Activated T-cell treated with anti-CD3 and anti-CD28 coated beads for 1 hour (primary cell): ENCODE data around the gene RMDN2.
A peak's percentile ranks its signal among the peaks of the same experiment; 100 is the strongest.
"Not testable (repeated sequence)": the region's sequence is repeated elsewhere in the genome, so short reads cannot be mapped to it uniquely, and the experiment has no call there.

Experiments
- DNase-seq: peaks from one replicate; pipeline ENCODE4 v3.0.0-alpha.2; 2020; ENCODE audit warnings: low read depth

Gene RMDN2

DNA sequence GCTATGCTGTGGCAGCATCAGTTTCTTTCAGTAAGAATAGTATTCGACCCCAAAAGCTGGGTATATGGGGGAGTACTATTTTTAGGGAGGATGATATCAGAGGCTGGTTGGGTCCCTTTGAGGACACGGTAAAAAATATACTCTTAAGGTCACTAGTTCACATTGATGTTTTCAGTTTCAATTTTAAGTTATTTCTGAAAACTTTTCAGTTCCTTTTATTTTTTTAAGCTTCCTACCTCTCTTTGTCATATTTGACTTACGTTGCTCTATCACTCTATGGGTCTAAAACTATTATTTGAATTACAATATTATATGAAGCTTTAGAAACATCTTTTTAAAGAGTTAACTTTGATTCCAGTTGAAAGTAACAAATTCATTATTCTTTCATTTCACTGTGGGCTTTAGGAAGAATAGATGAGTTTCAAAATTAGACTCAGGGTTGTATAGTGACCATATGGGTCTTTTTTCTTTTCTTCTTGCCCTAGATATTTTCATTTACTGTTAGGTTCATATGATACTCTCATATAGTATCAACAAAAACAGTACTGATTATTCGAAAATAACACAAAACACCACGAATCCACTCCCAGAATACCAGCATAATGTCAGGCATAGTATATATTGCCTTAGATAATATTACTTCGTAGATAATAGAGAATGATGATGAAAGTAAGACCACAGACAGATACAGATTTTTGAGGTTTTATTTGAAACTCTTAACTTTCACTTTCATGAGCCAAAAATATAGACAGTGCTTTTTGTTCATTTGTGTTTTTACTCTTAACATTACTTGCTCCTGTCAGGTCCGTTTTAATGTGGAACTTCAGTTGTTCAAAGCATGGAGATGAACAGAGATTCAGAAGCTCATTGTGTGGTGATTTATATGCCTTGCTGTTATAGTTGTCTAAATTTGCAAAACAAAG lies 9.8 kb downstream of the RMDN2 start:
- DNase-seq, result no peak

GRCh38 chr2:37937568-37937967 lies 12.5 kb downstream of the RMDN2 start:
- DNase-seq, result not testable (repeated sequence)

- DNase-seq, result not testable (repeated sequence)
These were observed 16.2 kb downstream of the RMDN2 start for GRCh38 chr2:37941267-37941666.

DNA sequence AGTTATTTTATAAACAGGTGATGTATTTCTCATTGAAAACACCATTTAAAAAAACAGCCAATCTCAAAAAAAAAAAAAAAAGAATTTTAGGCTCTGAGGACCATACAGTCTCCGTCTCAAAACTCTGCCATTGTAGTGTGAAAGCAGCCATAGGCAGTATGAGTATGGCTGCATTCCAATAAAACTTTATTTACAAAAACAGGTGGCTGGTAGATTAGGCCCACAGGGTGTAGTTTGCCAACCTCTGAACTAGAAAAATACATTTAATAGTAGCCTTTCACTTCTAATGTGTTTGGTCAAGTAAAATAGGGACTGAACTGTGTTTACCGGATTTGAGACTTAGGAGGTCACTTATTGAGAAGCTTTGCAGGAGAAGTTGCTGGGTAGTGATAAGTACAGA lies 19.2 kb downstream of the RMDN2 start:
- DNase-seq, result no peak

DNA sequence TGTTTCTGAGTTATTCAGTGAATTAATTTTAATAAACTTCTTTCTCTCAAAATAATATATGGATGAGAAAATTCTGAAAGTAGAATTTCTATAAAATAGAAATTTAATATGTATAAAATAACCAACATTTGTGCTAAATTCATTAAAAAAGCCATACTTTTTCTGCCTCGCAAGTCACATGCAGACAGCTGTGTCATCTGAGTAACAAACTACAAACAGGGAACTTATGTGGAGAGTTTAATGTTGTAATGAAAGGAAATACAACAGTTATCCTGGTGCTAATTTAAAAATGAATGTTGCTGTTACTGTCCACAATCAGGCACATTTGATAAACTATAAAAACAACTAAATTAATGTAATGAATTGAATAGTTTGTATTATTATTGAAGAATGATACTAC lies 22.2 kb downstream of the RMDN2 start:
- no peak for DNase-seq

DNA sequence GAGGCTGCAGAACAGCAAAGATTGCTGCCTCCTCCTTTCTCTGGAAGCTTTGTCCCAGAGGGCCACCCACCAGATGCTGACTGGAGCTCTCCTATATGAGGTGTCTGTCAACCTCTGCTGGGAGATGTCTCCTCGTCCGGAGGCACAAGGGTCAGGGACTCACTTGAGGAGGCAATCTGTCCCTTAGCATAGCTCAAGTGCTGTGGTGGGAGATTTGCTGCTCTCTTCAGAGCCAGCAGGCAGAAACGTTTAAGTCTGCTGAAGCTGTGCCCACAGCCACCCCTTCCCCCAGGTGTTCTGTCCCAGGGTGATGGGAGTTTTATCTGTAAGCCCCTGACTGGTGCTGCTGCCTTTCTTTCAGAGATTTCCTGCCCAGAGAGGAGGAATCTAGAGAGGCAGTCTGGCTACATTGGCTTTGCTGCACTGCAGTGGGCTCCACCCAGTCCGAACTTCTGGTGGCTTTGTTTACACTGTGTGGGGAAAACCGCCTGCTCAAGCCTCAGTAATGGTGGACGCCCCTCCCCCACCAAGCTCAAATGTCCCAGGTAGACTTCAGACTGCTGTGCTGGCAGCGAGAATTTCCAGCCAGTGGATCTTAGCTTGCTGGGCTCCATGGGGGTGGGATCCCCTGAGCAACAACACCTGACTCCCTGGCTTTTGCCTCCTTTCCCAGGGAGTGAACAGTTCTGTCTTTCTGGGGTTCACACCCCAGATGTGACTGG lies 37.1 kb downstream of the RMDN2 start:
- not testable (repeated sequence) for DNase-seq

DNA sequence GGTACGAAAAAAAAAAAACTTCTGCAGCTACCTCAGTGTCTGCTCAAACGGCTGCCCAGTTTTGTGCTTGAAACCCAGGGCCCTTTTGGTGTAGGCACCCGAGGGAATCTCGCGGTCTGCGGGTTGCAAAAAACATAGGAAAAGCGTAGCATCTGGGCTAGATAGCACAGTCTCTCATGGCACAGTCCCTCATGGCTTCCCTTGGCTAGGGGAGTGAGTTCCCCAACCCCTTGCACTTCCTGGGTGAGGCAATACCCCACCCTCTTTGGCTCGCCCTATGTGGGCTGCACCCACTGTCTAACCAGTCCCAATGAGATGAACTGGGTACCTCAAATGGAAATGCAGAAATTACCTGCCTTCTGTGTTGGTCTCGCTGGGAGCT lies 37.6 kb downstream of the RMDN2 start:
- not testable (repeated sequence) for DNase-seq

GRCh38 chr2:37963901-37964300 lies 38.8 kb downstream of the RMDN2 start:
- not testable (repeated sequence) for DNase-seq

GRCh38 chr2:37966326-37966725 lies 41.2 kb downstream of the RMDN2 start:
- no peak for DNase-seq

DNA sequence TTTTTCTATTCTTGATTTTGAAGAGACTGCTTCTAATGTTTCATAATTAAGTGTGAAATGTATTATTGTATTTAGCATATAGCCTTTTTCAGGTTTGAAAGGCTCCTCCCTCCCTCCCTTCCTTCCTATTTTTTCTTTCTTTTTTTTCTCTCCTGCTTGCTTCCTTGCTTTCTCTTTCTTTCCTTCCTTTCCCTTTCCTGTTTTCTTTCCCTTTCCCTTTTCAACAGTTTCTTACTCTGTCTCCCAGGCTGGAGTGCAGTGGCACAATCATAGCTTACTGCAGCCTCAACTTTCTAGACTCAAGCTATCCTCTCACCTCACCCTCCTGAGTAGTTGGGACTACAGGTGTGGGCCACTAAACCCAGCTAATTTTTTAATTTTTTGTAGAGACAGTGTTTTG lies 44.6 kb downstream of the RMDN2 start:
- no peak for DNase-seq

DNA sequence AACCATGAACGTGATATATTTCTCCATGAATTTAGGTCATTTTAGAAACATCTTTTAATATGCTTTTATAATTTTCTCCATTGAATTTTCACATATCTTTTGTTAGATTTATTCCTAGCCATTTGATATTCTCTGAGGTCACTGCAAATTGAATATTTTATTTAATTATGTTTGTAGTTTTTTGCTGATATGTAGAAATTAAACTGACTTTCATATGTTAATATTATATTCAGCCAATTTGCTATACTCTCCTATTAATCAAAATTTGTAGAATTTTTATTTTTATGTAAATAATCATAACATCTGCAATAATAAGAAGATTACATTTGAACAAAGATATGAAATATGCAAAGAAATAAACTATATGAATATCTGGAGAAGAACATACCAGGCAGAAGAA lies 46.9 kb downstream of the RMDN2 start:
- DNase-seq, result no peak

DNA sequence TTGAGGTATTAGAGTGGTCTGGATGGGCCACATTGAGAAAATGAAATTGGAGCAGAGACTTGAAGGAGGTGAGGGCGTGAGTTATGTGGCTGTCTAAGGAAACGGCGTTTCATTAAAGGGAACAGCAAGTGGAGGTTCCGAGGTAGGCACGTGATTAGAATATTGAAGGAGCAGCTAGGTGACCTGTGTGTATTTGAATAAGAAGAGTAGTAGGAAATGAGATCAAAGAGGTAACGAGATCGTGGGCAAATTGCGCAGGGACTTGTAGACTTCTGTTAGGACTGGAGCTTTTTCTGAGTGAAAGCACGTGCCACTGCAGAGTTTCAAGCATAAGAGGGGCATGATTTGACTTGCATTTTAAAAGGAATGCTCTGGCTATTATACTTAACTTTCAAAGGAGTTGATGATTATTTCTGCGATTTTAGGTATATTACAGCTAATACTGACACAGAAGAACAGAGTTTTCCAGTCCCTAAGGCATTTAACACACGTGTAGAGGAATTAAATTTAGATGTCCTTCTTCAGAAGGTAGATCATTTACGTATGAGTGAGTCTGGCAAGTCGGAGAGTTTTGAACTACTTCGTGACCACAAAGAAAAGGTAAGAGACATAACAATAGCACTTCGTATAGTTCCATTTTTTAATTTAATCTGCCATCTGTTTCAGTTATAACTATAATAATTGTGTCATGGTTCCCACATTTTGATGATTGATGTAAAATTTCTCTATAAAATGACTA lies 48.7 kb downstream of the RMDN2 start:
- DNase-seq, result no peak

- DNase-seq, result no peak
These were observed 50.7 kb downstream of the RMDN2 start for GRCh38 chr2:37975808-37976207.

- no peak for DNase-seq
These were observed 51.3 kb downstream of the RMDN2 start for GRCh38 chr2:37976411-37976810.

- DNase-seq, result peak; percentile 56
These were observed 57.1 kb downstream of the RMDN2 start for GRCh38 chr2:37982147-37982582.

DNA sequence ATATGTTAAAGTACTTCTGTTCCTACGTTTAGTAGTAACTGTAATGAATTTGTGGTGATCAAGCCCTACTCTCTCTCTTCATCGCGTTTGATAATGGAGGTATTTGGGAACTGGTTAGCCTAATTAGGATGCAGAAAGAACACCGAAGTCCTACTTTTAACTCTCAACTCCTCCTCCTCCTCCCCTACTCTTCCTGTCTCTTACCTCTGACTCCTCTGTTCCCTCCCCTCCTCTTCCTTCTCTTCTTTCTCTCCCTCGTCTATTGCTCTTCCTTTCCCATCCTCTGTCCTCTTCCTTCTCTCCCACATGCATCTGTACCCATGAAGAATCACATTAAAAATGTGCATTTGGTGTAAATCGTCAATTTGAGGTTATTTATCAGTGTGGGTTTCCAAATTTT lies 57.8 kb downstream of the RMDN2 start:
- DNase-seq, result no peak

DNA sequence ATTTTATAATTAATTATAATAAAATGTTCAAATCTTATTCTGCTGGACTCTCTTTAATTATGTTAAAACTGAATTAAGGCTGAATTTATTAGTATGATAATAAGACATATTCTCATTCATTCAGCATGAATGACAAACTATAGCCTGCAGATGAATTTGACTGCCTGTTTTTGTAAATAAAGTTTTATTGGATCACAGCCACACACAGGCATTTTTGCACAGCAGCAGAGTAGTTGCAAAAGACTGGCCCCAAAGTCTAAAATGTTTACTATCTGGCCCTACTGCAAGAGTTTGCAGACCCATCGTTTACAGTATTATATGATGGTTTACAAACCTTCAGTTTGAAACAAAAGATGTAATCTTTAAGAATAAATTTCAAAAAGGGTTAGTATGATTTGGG lies 58.6 kb downstream of the RMDN2 start:
- DNase-seq, result no peak

DNA sequence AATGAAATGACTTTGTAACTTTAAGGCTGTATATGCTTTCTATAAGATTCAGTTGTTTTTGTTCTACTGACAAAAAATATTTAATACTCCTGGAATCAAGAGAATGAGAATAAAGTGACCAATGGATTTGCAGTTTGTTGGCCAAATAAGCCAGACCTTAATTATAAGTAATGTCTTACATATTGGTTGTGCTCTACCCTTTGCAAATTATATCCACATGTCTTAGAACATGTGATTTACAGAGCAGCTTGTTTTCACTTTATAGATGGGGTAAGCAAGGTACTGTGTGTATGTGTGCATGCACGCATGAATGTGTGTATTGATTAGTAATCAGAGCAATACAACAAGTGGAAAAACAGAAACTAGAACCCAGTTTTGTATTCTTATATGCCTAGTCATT lies 59.1 kb downstream of the RMDN2 start:
- DNase-seq, result no peak

DNA sequence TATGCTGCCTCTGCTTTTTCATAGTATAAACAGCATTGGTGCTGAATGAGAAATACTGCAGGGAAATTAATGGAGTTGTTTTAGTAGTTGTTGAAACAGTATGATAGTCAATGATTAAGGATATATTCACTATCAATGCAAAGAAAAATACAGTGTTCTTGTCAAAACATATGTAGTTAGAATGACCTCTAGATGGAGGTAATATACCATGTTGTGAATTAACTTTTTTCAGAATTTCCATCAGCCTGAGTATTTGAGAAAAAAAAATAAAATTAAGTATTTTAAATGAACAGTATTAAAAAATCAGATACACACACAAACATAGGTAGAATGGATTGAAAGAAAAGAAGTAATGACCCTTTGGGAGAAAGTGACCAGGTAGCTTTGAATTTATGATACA lies 59.5 kb downstream of the RMDN2 start:
- no peak for DNase-seq

- DNase-seq, result no peak
These were observed 60.2 kb downstream of the RMDN2 start for GRCh38 chr2:37985333-37985732.

DNA sequence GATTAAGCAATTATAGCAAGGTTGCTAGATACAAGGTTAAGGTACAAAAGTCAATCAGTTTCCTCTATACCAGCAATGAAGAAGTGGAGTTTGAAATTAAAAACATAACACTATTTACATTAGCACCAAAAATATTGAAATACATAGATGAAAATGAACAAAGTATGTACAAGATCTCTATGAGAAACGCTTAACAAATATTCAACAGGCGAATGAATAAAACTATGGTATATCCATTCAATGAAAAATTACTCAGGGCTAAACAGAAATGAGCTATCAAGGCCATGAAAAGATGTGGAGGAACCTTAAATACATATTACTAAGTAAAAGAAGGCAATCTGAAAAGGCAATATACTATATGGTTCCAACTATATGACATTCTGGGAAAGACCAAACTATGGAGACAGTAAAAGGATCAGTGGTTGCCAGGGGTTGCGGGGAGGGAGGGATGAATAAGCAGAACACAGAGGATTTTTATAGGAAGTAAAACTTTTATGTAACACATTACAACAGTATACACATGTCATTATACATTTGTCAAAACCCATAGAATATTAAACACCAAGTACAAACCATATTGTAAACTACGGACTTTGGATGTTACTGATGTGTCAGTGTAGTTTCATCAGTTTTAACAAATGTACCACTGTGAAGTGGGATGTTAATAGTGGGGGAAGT lies 62.1 kb downstream of the RMDN2 start:
- no peak for DNase-seq

DNA sequence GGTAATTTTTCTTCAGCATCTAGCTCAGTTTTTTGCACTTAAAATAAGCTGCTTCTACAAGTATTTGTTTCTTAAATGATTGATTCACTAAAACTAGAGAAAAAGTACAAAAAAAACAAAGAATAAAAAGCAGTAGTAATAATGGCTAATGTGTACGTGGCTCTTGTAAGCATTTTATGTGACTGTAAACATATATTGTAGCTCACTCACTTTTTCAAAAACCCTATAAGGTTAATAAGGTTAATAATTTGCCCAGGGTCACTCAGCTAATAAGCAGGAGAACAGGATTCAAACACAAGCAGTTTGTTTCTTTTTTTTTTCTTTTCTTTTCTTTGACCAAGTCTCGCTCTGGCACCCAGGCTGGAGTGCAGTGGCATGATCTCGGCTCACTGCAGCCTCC lies 67.5 kb downstream of the RMDN2 start:
- no peak for DNase-seq
